GM18868 (cell line): ENCODE data around the gene NFIC.
"Not testable (repeated sequence)": the region's sequence is repeated elsewhere in the genome, so short reads cannot be mapped to it uniquely, and the experiment has no call there.

ENCODE experiments used
- ATAC-seq: cut with Tn5 transposase; IDR thresholded peaks from one replicate; pipeline ENCODE4 v1.9.1; 2021; ENCODE audit warnings: mild to moderate bottlenecking, moderate library complexity; ENCODE audit not compliant: unreplicated experiment

Gene NFIC

GRCh38 chr19:3365836-3366752 is at the start of gene NFIC:
TSS of gene NFIC (plus strand) at chr19:3366583. CDS start at chr19:3366637, 54 bp downstream.
- no peak for ATAC-seq

GRCh38 chr19:3316659-3317207 is 49.6 kb upstream of the NFIC start:
- ATAC-seq, result no peak

GRCh38 chr19:3319643-3320353 is 46.6 kb upstream of the NFIC start:
- no peak for ATAC-seq

- ATAC-seq, result no peak
Observed at GRCh38 chr19:3320354-3320670, 46.1 kb upstream of the NFIC start.

- ATAC-seq, result no peak
Observed at GRCh38 chr19:3320853-3321252, 45.5 kb upstream of the NFIC start.

GRCh38 chr19:3321696-3322095 is 44.7 kb upstream of the NFIC start:
- no peak for ATAC-seq

- ATAC-seq, result no peak
Observed at GRCh38 chr19:3322199-3322978, 44.0 kb upstream of the NFIC start.

- no peak for ATAC-seq
Observed at GRCh38 chr19:3323026-3323425, 43.4 kb upstream of the NFIC start.

GRCh38 chr19:3323658-3324057 is 42.7 kb upstream of the NFIC start:
- ATAC-seq, result no peak

- ATAC-seq, result no peak
Observed at GRCh38 chr19:3324405-3324856, 42.0 kb upstream of the NFIC start.

- ATAC-seq, result no peak
Observed at GRCh38 chr19:3325451-3325850, 40.9 kb upstream of the NFIC start.

GRCh38 chr19:3328743-3329142 is 37.6 kb upstream of the NFIC start:
- ATAC-seq, result no peak

- ATAC-seq, result no peak
Observed at GRCh38 chr19:3330047-3330446, 36.3 kb upstream of the NFIC start.

GRCh38 chr19:3332232-3332631 is 34.2 kb upstream of the NFIC start:
- ATAC-seq, result not testable (repeated sequence)

GRCh38 chr19:3333020-3333583 is 33.3 kb upstream of the NFIC start:
- ATAC-seq, result no peak

GRCh38 chr19:3333662-3334061 is 32.7 kb upstream of the NFIC start:
- ATAC-seq, result no peak

- not testable (repeated sequence) for ATAC-seq
Observed at GRCh38 chr19:3334749-3335430, 31.5 kb upstream of the NFIC start.

GRCh38 chr19:3335431-3336350 is 30.7 kb upstream of the NFIC start:
- ATAC-seq, result no peak

- no peak for ATAC-seq
Observed at GRCh38 chr19:3336351-3336679, 30.1 kb upstream of the NFIC start.
